Measurements from ENCODE around the gene GRID2. TPM values are rescaled to one million over a fixed set of nuclear protein-coding genes. Genes with fewer than 3 reads are reported as not detected.
A peak's percentile ranks its signal among the peaks of the same experiment; 100 is the strongest.

Gene GRID2
- total RNA-seq, 1 experiment from 2014 or later: not detected

DNA sequence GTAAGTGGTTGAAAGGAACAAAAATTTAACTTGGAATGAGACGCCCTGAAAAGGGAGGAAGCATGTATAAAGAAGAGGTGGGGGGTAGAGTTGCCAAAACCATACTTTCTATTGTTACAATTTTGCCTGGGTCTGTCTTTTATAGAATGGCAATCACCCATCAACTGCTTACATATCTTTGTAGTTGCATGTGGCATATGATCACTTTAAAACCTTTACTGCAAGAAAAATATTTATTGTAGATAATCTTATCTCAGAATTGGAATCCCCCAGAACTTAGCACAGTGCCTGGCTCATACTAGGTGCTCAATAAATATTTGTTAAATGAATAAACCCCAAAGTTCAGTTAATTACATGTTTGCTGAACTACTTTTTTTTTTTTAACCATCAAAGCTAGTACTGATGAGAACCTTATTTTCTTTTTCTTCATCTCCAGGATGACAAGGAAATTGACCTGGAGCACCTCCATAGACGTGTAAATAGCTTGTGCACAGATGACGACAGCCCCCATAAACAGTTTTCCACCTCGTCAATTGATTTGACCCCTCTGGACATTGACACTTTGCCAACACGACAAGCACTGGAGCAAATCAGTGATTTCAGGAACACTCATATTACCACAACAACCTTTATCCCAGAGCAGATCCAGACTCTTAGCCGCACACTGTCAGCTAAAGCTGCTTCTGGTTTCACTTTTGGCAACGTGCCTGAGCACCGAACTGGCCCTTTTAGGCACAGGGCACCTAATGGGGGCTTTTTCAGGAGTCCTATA, 1468.1 kb downstream of the GRID2 start:
- intact Hi-C loops (cut with micrococcal nuclease): no loop called here
- H3K36me3 Mint-ChIP-seq (ENCODE audit: insufficient read depth, unreplicated experiment): no peaks in the 10 kb centered on the region
- H3K27me3 Mint-ChIP-seq (ENCODE audit: insufficient read depth, unreplicated experiment): no peaks in the 10 kb centered on the region
- peaks cover 6% of the 10 kb centered on the region for H3K4me1 Mint-ChIP-seq (ENCODE audit: insufficient read depth, unreplicated experiment)
- no peak for DNase-seq (ENCODE audit: unreplicated experiment)
- no TSS peak for BruUV-seq (replicated peaks)
- no peak overlapping the region for H3K4me3 Mint-ChIP-seq (ENCODE audit: unreplicated experiment)
- POLR2A ChIA-PET: no interaction called here
- no peaks in the 10 kb centered on the region for H3K9me3 Mint-ChIP-seq (ENCODE audit: unreplicated experiment)
- H3K27ac Mint-ChIP-seq (ENCODE audit: low read depth, unreplicated experiment): no peak overlapping the region
- CTCF ChIA-PET: interaction anchor here (0.5 to 0.9 kb wide), 2 partner anchors 17 to 1866 kb away, joined by 3 to 4 read pairs; no protein-coding TSS in a partner anchor
- TF ChIP-seq, protein P1, sequence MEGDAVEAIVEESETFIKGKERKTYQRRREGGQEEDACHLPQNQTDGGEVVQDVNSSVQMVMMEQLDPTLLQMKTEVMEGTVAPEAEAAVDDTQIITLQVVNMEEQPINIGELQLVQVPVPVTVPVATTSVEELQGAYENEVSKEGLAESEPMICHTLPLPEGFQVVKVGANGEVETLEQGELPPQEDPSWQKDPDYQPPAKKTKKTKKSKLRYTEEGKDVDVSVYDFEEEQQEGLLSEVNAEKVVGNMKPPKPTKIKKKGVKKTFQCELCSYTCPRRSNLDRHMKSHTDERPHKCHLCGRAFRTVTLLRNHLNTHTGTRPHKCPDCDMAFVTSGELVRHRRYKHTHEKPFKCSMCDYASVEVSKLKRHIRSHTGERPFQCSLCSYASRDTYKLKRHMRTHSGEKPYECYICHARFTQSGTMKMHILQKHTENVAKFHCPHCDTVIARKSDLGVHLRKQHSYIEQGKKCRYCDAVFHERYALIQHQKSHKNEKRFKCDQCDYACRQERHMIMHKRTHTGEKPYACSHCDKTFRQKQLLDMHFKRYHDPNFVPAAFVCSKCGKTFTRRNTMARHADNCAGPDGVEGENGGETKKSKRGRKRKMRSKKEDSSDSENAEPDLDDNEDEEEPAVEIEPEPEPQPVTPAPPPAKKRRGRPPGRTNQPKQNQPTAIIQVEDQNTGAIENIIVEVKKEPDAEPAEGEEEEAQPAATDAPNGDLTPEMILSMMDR (IDR thresholded peaks at IDR 0.05; ENCODE audit: unreplicated experiment): no peak

DNA sequence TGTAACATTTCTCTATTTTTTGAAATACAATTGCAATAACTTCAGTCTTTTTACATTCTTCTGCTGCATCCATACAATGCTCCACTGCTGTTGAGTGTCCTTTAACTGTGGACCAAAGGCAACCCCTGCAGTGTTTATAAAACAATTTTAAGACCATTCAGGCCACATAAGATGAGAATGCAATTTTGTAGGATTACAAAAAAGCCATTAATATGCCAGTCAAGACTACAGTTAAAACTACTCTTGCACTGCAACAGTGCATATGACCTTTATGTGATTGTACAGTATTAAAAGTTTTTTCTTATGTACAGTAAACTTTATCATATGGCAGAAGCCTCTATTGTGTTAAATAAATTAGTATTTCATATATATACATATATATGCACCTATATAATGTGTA, 1469.1 kb downstream of the GRID2 start:
- Mint-ChIP-seq H3K27ac (ENCODE audit: low read depth, unreplicated experiment) (no peak overlapping the region), H3K4me1 (ENCODE audit: insufficient read depth, unreplicated experiment) (peaks cover 11% of the 10 kb centered on the region), H3K27me3 (ENCODE audit: insufficient read depth, unreplicated experiment) (no peaks in the 10 kb centered on the region), H3K9me3 (ENCODE audit: unreplicated experiment) (no peaks in the 10 kb centered on the region), H3K36me3 (ENCODE audit: insufficient read depth, unreplicated experiment) (no peaks in the 10 kb centered on the region), H3K4me3 (ENCODE audit: unreplicated experiment) (no peak overlapping the region)
- BruUV-seq (replicated peaks): no TSS peak
- TF ChIP-seq, protein P1 (IDR thresholded peaks at IDR 0.05; ENCODE audit: unreplicated experiment): no peak
- CTCF ChIA-PET: no interaction called here
- POLR2A ChIA-PET: no interaction called here
- no peak for DNase-seq (ENCODE audit: unreplicated experiment)
- intact Hi-C loops (cut with micrococcal nuclease): no loop called here

DNA sequence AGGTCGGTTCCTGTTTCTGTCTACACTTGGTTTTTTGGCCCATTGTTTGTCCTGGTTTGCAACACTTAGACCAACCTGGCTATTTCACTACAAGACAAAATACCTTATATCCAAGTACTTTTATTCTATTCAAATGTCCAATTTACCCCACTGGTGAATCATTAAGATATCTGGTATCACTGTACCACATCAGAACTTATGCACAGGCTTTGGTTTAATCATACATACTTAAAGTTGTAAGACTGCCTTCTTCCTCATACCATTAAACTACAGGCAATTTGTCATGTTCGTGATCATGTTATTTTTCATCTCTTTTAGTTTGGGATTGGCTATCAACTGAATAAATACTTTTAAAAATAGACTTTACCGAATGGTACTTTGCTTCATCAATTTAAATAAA, 1471.8 kb downstream of the GRID2 start:
- Mint-ChIP-seq H3K27ac (ENCODE audit: low read depth, unreplicated experiment) (no peak overlapping the region), H3K9me3 (ENCODE audit: unreplicated experiment) (no peaks in the 10 kb centered on the region), H3K4me3 (ENCODE audit: unreplicated experiment) (no peak overlapping the region), H3K27me3 (ENCODE audit: insufficient read depth, unreplicated experiment) (no peaks in the 10 kb centered on the region), H3K4me1 (ENCODE audit: insufficient read depth, unreplicated experiment) (peaks cover 11% of the 10 kb centered on the region), H3K36me3 (ENCODE audit: insufficient read depth, unreplicated experiment) (no peaks in the 10 kb centered on the region)
- intact Hi-C loops (cut with micrococcal nuclease): no loop called here
- no TSS peak for BruUV-seq (replicated peaks)
- ChIA-PET CTCF (interaction anchor here (0.6 to 1.0 kb wide), 2 partner anchors 11 kb away, joined by 3 to 4 read pairs; no protein-coding TSS in a partner anchor), POLR2A (interaction anchor here (1.2 kb wide), 1 partner anchor 9 kb away, joined by 4 read pairs; no protein-coding TSS in a partner anchor)
- no peak for DNase-seq (ENCODE audit: unreplicated experiment)
- TF ChIP-seq, protein P1 (IDR thresholded peaks at IDR 0.05; ENCODE audit: unreplicated experiment): no peak

DNA sequence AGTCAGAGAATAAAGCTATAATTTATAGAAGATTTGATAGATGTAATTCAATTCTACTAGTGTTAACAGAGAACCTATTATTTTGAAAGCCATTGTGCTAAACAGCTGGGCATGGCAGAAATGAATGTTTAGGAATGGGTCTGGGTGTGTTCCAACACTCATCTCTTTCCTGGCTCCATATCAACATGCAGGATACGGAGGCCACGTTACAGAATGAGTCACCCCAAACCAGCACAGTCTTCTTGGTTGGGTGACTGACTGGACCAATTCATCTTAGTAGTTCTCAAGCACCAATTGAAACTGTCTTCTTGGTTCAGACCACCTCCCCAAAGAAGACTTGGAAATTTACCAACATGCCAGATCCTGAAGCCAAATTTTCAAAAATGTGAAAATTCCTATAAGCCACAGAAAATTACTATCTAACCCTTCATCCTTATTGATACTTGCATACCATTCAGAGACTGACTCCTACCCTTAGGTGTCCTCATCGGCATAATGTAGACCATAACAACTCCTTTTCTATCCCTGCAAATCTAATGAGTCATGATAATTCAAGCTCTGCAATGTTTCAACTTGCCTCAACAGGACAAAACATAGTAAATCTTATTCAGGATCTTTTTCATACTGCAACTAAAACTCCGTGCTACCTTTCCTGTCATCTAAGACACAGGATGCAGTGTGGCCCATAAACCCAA, 1472.8 kb downstream of the GRID2 start:
- ChIA-PET POLR2A (interaction anchor here (0.6 to 1.2 kb wide), 2 partner anchors 8 to 31 kb away, joined by 3 to 4 read pairs; no protein-coding TSS in a partner anchor), CTCF (interaction anchor here (0.6 to 2.8 kb wide), 6 partner anchors 10 to 498 kb away, joined by 3 to 25 read pairs (median 4); no protein-coding TSS in a partner anchor)
- H3K36me3 Mint-ChIP-seq (ENCODE audit: insufficient read depth, unreplicated experiment): no peaks in the 10 kb centered on the region
- DNase-seq (ENCODE audit: unreplicated experiment): peak; percentile 89
- peak overlapping the region; percentile 55 for H3K27ac Mint-ChIP-seq (ENCODE audit: low read depth, unreplicated experiment)
- no peaks in the 10 kb centered on the region for H3K9me3 Mint-ChIP-seq (ENCODE audit: unreplicated experiment)
- H3K4me1 Mint-ChIP-seq (ENCODE audit: insufficient read depth, unreplicated experiment): peaks cover 11% of the 10 kb centered on the region
- no TSS peak for BruUV-seq (replicated peaks)
- no peaks in the 10 kb centered on the region for H3K27me3 Mint-ChIP-seq (ENCODE audit: insufficient read depth, unreplicated experiment)
- TF ChIP-seq, protein P1 (IDR thresholded peaks at IDR 0.05; ENCODE audit: unreplicated experiment): no peak
- H3K4me3 Mint-ChIP-seq (ENCODE audit: unreplicated experiment): no peak overlapping the region
- intact Hi-C loops (cut with micrococcal nuclease): no loop called here

All from MCF 10A (cell line).